Rectal smooth muscle tissue (tissue), 1 donor: ENCODE measurements around the gene CCL28.
"Not testable (repeated sequence)": the region's sequence is repeated elsewhere in the genome, so short reads cannot be mapped to it uniquely, and the experiment has no call there.

Experiments used
- H3K27ac ChIP-seq: one replicate; pipeline ENCODE4 v1.7.0; 2013; ENCODE audit warnings: low read depth, low read length, inconsistent platforms
- H3K27me3 ChIP-seq: one replicate; pipeline ENCODE4 v1.7.0; 2013; ENCODE audit warnings: low read length; ENCODE audit not compliant: control insufficient read depth, insufficient read depth
- H3K36me3 ChIP-seq: one replicate; pipeline ENCODE4 v1.7.0; 2013; ENCODE audit warnings: low read length; ENCODE audit not compliant: control insufficient read depth, insufficient read depth
- H3K4me1 ChIP-seq: one replicate; pipeline ENCODE4 v1.7.0; 2013; ENCODE audit warnings: low read length; ENCODE audit not compliant: control insufficient read depth, insufficient read depth
- H3K4me3 ChIP-seq: one replicate; pipeline ENCODE4 v1.7.0; 2013; ENCODE audit warnings: low read length
- H3K9ac ChIP-seq: one replicate; pipeline ENCODE4 v1.7.0; 2013; ENCODE audit warnings: low read length

Gene CCL28

GRCh38 chr5:43365155-43365554 lies 47.0 kb downstream of the CCL28 start:
- not testable (repeated sequence) for H3K4me1 ChIP-seq, H3K27ac ChIP-seq, H3K9ac ChIP-seq

GRCh38 chr5:43363445-43364152 lies 48.6 kb downstream of the CCL28 start:
- Histone ChIP-seq H3K4me3 (no peak overlapping the region), H3K9ac (no peak overlapping the region), H3K36me3 (no peaks in the 10 kb centered on the region), H3K27me3 (no peaks in the 10 kb centered on the region), H3K4me1 (no peaks in the 10 kb centered on the region), H3K27ac (no peak overlapping the region)

More at GRCh38 chr5:43365155-43365554, 47.0 kb downstream of the CCL28 start:
- H3K36me3 ChIP-seq, H3K4me3 ChIP-seq, H3K27me3 ChIP-seq: not testable (repeated sequence)

GRCh38 chr5:43362725-43363435 lies 49.3 kb downstream of the CCL28 start:
- Histone ChIP-seq H3K27me3 (no peaks in the 10 kb centered on the region), H3K4me1 (no peaks in the 10 kb centered on the region), H3K4me3 (no peak overlapping the region), H3K27ac (no peak overlapping the region), H3K36me3 (no peaks in the 10 kb centered on the region), H3K9ac (no peak overlapping the region)

- Histone ChIP-seq H3K4me1 (no peaks in the 10 kb centered on the region), H3K9ac (no peak overlapping the region), H3K36me3 (no peaks in the 10 kb centered on the region), H3K27me3 (no peaks in the 10 kb centered on the region), H3K4me3 (no peak overlapping the region), H3K27ac (no peak overlapping the region)
Observed at GRCh38 chr5:43358726-43359125, 53.5 kb downstream of the CCL28 start.

GRCh38 chr5:43358301-43358700 lies 53.9 kb downstream of the CCL28 start:
- Histone ChIP-seq H3K4me1 (no peaks in the 10 kb centered on the region), H3K4me3 (no peak overlapping the region), H3K36me3 (no peaks in the 10 kb centered on the region), H3K27me3 (no peaks in the 10 kb centered on the region), H3K27ac (no peak overlapping the region), H3K9ac (no peak overlapping the region)

- Histone ChIP-seq H3K27me3 (no peaks in the 10 kb centered on the region), H3K4me3 (no peak overlapping the region), H3K9ac (no peak overlapping the region), H3K36me3 (no peaks in the 10 kb centered on the region), H3K4me1 (no peaks in the 10 kb centered on the region), H3K27ac (no peak overlapping the region)
Observed at GRCh38 chr5:43357878-43358281, 54.3 kb downstream of the CCL28 start.

- H3K9ac ChIP-seq = no peak overlapping the region
- H3K27ac ChIP-seq = no peak overlapping the region
- H3K4me1 ChIP-seq = no peaks in the 10 kb centered on the region
- H3K4me3 ChIP-seq = no peak overlapping the region
- no peaks in the 10 kb centered on the region for H3K27me3 ChIP-seq
- H3K36me3 ChIP-seq = no peaks in the 10 kb centered on the region
Observed at GRCh38 chr5:43357067-43357466, 55.1 kb downstream of the CCL28 start.

GRCh38 chr5:43354774-43355173 lies 57.4 kb downstream of the CCL28 start:
- Histone ChIP-seq H3K36me3 (no peaks in the 10 kb centered on the region), H3K27me3 (no peaks in the 10 kb centered on the region), H3K4me3 (no peak overlapping the region), H3K9ac (no peak overlapping the region), H3K27ac (no peak overlapping the region), H3K4me1 (no peaks in the 10 kb centered on the region)

- no peak overlapping the region for H3K9ac ChIP-seq
- no peak overlapping the region for H3K4me3 ChIP-seq
- H3K36me3 ChIP-seq = no peaks in the 10 kb centered on the region
- no peaks in the 10 kb centered on the region for H3K4me1 ChIP-seq
- no peak overlapping the region for H3K27ac ChIP-seq
- no peaks in the 10 kb centered on the region for H3K27me3 ChIP-seq
Observed at GRCh38 chr5:43353668-43354067, 58.5 kb downstream of the CCL28 start.

GRCh38 chr5:43352915-43353314 lies 59.3 kb downstream of the CCL28 start:
- no peak overlapping the region for H3K27ac ChIP-seq
- no peak overlapping the region for H3K9ac ChIP-seq
- H3K4me1 ChIP-seq = no peaks in the 10 kb centered on the region
- H3K27me3 ChIP-seq = no peaks in the 10 kb centered on the region
- no peak overlapping the region for H3K4me3 ChIP-seq
- no peaks in the 10 kb centered on the region for H3K36me3 ChIP-seq

- Histone ChIP-seq H3K4me1 (no peaks in the 10 kb centered on the region), H3K36me3 (no peaks in the 10 kb centered on the region), H3K9ac (no peak overlapping the region), H3K27ac (no peak overlapping the region), H3K27me3 (no peaks in the 10 kb centered on the region), H3K4me3 (no peak overlapping the region)
Observed at GRCh38 chr5:43352131-43352530, 60.1 kb downstream of the CCL28 start.

- H3K36me3 ChIP-seq = no peaks in the 10 kb centered on the region
Observed at GRCh38 chr5:43348861-43349363, 63.3 kb downstream of the CCL28 start.

GRCh38 chr5:43348207-43348606 lies 64.0 kb downstream of the CCL28 start:
- H3K4me3 ChIP-seq = no peak overlapping the region
- no peak overlapping the region for H3K9ac ChIP-seq
- no peaks in the 10 kb centered on the region for H3K4me1 ChIP-seq
- no peaks in the 10 kb centered on the region for H3K27me3 ChIP-seq
- H3K27ac ChIP-seq = no peak overlapping the region
- no peaks in the 10 kb centered on the region for H3K36me3 ChIP-seq

More at GRCh38 chr5:43348861-43349363, 63.3 kb downstream of the CCL28 start:
- Histone ChIP-seq H3K27me3 (no peaks in the 10 kb centered on the region), H3K4me3 (no peak overlapping the region), H3K4me1 (no peaks in the 10 kb centered on the region), H3K9ac (no peak overlapping the region), H3K27ac (no peak overlapping the region)
